Karpas-422 (cell line): ENCODE data around the gene PSRC1. TPM values are rescaled to one million over a fixed set of nuclear protein-coding genes. Genes with fewer than 3 reads are reported as not detected.

ENCODE experiments used
- DNase-seq: peaks from one replicate; pipeline ENCODE4 v3.0.0-alpha.2; 2015
- H2AFZ ChIP-seq: fragments of 200-600 bp; sonication (generic); 2 replicates; pipeline ENCODE4 v1.6.1; 2014; ENCODE audit warnings: antibody characterized with exemption, low read length, mixed read lengths
- H3K27ac ChIP-seq: fragments of 200-600 bp; sonication (generic); 2 replicates; pipeline ENCODE4 v1.5.1; 2014; ENCODE audit warnings: mild to moderate bottlenecking, low read length, moderate library complexity
- H3K27me3 ChIP-seq: fragments of 200-600 bp; sonication (generic); 2 replicates; pipeline ENCODE4 v1.6.1; 2014; ENCODE audit warnings: low read length, mixed read lengths
- H3K36me3 ChIP-seq: fragments of 200-600 bp; sonication (generic); 2 replicates; pipeline ENCODE4 v1.6.1; 2014; ENCODE audit warnings: low read length, mixed read lengths; ENCODE audit not compliant: insufficient read depth
- H3K4me1 ChIP-seq: fragments of 200-600 bp; sonication (generic); 2 replicates; pipeline ENCODE4 v1.6.1; 2014; ENCODE audit warnings: mild to moderate bottlenecking, low read length, mixed read lengths
- H3K4me2 ChIP-seq: fragments of 200-600 bp; sonication (generic); 2 replicates; pipeline ENCODE4 v1.6.1; 2014; ENCODE audit warnings: low read length, low read depth, mild to moderate bottlenecking; ENCODE audit not compliant: poor library complexity, severe bottlenecking
- H3K4me3 ChIP-seq: fragments of 200-600 bp; sonication (generic); 2 replicates; pipeline ENCODE4 v1.5.1; 2014; ENCODE audit warnings: mild to moderate bottlenecking, antibody characterized with exemption, low read length, mixed read lengths
- H3K79me2 ChIP-seq: fragments of 200-600 bp; sonication (generic); 2 replicates; pipeline ENCODE4 v1.6.1; 2014; ENCODE audit warnings: mild to moderate bottlenecking, low read length, mixed read lengths
- H3K9ac ChIP-seq: fragments of 200-600 bp; sonication (generic); 2 replicates; pipeline ENCODE4 v1.6.0; 2014; ENCODE audit warnings: low read length
- H3K9me2 ChIP-seq: fragments of 200-600 bp; sonication (generic), shearing (Covaris generic); replicated peaks from 2 replicates; pipeline ENCODE4 v1.6.0; 2014; ENCODE audit warnings: mild to moderate bottlenecking, low read length, moderate library complexity; ENCODE audit not compliant: insufficient read depth
- H3K9me3 ChIP-seq: fragments of 300-700, 200-600 bp; sonication (generic); 2 replicates; pipeline ENCODE4 v1.6.1; 2014; ENCODE audit warnings: low read length, mixed read lengths
- H4K20me1 ChIP-seq: fragments of 200-600 bp; sonication (generic); 2 replicates; pipeline ENCODE4 v1.6.1; 2014; ENCODE audit warnings: mild to moderate bottlenecking, antibody characterized with exemption, low read length, low read depth; ENCODE audit not compliant: insufficient read depth
- total RNA-seq: library from RNA; depleted of rRNA; stranded (reverse); fragments of >200 nt; shearing (Covaris generic); gene quantifications from 2 replicates; pipeline ENCODE4 v1.2.3, GENCODE V29; 2014; ENCODE audit warnings: low replicate concordance; rRNA removed

The PSRC1 gene
- total RNA-seq, 1 experiment from 2014 or later: 6.3 TPM

GRCh38 chr1:109235137-109235536, 47.8 kb downstream of the PSRC1 start:
- Histone ChIP-seq H3K4me3 (no peak overlapping the region), H4K20me1 (peaks cover 3% of the 10 kb centered on the region; the same call in 1 of the 2 replicates), H3K9me2 (no peaks in the 10 kb centered on the region), H3K27me3 (no peaks in the 10 kb centered on the region), H3K27ac (no peak overlapping the region), H3K4me1 (no peaks in the 10 kb centered on the region), H3K79me2 (no peaks in the 10 kb centered on the region), H3K9me3 (no peaks in the 10 kb centered on the region), H3K4me2 (no peak overlapping the region), H2AFZ (no peak overlapping the region), H3K9ac (no peak overlapping the region), H3K36me3 (peaks cover 27% of the 10 kb centered on the region)
- no peak for DNase-seq

GRCh38 chr1:109231066-109231465, 51.9 kb downstream of the PSRC1 start:
- H3K27ac ChIP-seq: no peak overlapping the region
- no peak overlapping the region for H3K9ac ChIP-seq
- no peaks in the 10 kb centered on the region for H4K20me1 ChIP-seq
- H3K9me3 ChIP-seq: no peaks in the 10 kb centered on the region
- H3K79me2 ChIP-seq: peaks cover 2% of the 10 kb centered on the region
- no peaks in the 10 kb centered on the region for H3K4me1 ChIP-seq
- H3K9me2 ChIP-seq: no peaks in the 10 kb centered on the region
- H2AFZ ChIP-seq: no peak overlapping the region
- DNase-seq: no peak
- no peak overlapping the region for H3K4me2 ChIP-seq
- peaks cover 35% of the 10 kb centered on the region for H3K36me3 ChIP-seq
- H3K27me3 ChIP-seq: no peaks in the 10 kb centered on the region
- H3K4me3 ChIP-seq: no peak overlapping the region

Other genes starting within 250 kb of the PSRC1 start
- gene WDR47, start 241.0 kb downstream of the PSRC1 start, total RNA-seq: 12.8 and 20.3 TPM in 2 replicates
- gene TAF13, start 207.1 kb downstream of the PSRC1 start, total RNA-seq: 7.9 and 17.8 TPM in 2 replicates
- gene TMEM167B, start 192.4 kb downstream of the PSRC1 start, total RNA-seq: 11.1 and 18.7 TPM in 2 replicates
- gene ELAPOR1, start 169.0 kb downstream of the PSRC1 start, total RNA-seq: 0.22 and 4.7 TPM in 2 replicates
- gene SARS1, start 69.2 kb downstream of the PSRC1 start, total RNA-seq: 184 and 248 TPM in 2 replicates
- gene CELSR2, start 33.6 kb downstream of the PSRC1 start, total RNA-seq: 0.43 and 1.2 TPM in 2 replicates
- gene MYBPHL, start 23.9 kb upstream of the PSRC1 start, total RNA-seq: 0.14 and 4.3 TPM in 2 replicates
- 0.04 TPM in 1 of 2 replicates, not detected in the other for gene SORT1, start 114.8 kb upstream of the PSRC1 start, total RNA-seq
- gene PSMA5, start 143.3 kb upstream of the PSRC1 start, total RNA-seq: 48.5 and 70.4 TPM in 2 replicates
- not detected in 2 replicates for gene SYPL2, start 183.4 kb upstream of the PSRC1 start, total RNA-seq
- 3.5 and 5.7 TPM in 2 replicates for gene ATXN7L2, start 200.8 kb upstream of the PSRC1 start, total RNA-seq
- 6.2 and 7.1 TPM in 2 replicates for gene CYB561D1, start 210.9 kb upstream of the PSRC1 start, total RNA-seq
- 0.37 and 1.1 TPM in 2 replicates for gene AMIGO1, start 226.6 kb upstream of the PSRC1 start, total RNA-seq